GM12872 (cell line): ENCODE data around the gene CAMKMT.

Source experiments
- CTCF ChIP-seq: IDR thresholded peaks from 3 replicates; pipeline ENCODE4 v1.5.1; 2011; ENCODE audit warnings: low read depth, mild to moderate bottlenecking, low read length, moderate library complexity; ENCODE audit not compliant: insufficient read depth

The CAMKMT gene

GRCh38 chr2:44766220-44766619, 404.5 kb downstream of the CAMKMT start:
- no peak for TF ChIP-seq CTCF

GRCh38 chr2:44766777-44767176, 405.0 kb downstream of the CAMKMT start:
- no peak for TF ChIP-seq CTCF

- TF ChIP-seq CTCF = no peak
Measured at GRCh38 chr2:44767691-44768090, 405.9 kb downstream of the CAMKMT start.

GRCh38 chr2:44768438-44769236, 406.9 kb downstream of the CAMKMT start:
- no peak for TF ChIP-seq CTCF

- TF ChIP-seq CTCF = no peak
Measured at GRCh38 chr2:44769349-44770011, 407.7 kb downstream of the CAMKMT start.

- peak; percentile 25; the same call in 1 of the 3 replicates for TF ChIP-seq CTCF
Measured at GRCh38 chr2:44770221-44771195, 408.8 kb downstream of the CAMKMT start.

- TF ChIP-seq CTCF = no peak
Measured at GRCh38 chr2:44771522-44771921, 409.8 kb downstream of the CAMKMT start.
